WTC11 (cell line): ENCODE results near the gene PCBP3. TPM values are rescaled to one million over a fixed set of nuclear protein-coding genes. Genes with fewer than 3 reads are reported as not detected.

ENCODE experiments used
- ATAC-seq: fragments of 200-7000 bp; cut with Tn5 transposase; 2 replicates; pipeline ENCODE4 v1.10.0; 2021; ENCODE audit warnings: mild to moderate bottlenecking, moderate library complexity
- CTCF ChIA-PET: fragments of 300-600 bp; sonication (Branson Sonifier 250); formaldehyde crosslinking; loops from one replicate; lab custom pipeline; 2021; ENCODE audit warnings: antibody characterized with exemption; lab: Charles Lee
- POLR2A ChIA-PET: fragments of 350-600 bp; sonication (Branson Sonifier 250); formaldehyde crosslinking; loops from one replicate; lab custom pipeline; 2021; ENCODE audit warnings: antibody characterized with exemption; lab: Charles Lee
- DNase-seq: peaks from one replicate; pipeline ENCODE4 v3.0.0; 2021; ENCODE audit warnings: low spot score
- H3K27ac Mint-ChIP-seq: 2 replicates; pipeline ENCODE4 v1.8.0; 2021; ENCODE audit warnings: mixed read lengths
- H3K27me3 Mint-ChIP-seq: 2 replicates; pipeline ENCODE4 v1.8.0; 2021; ENCODE audit warnings: low read depth, mild to moderate bottlenecking, moderate library complexity, mixed read lengths
- H3K36me3 Mint-ChIP-seq: 2 replicates; pipeline ENCODE4 v1.8.0; 2021; ENCODE audit warnings: mixed read lengths
- H3K4me1 Mint-ChIP-seq: 2 replicates; pipeline ENCODE4 v1.8.0; 2022; ENCODE audit warnings: mixed read lengths
- H3K4me3 Mint-ChIP-seq: 2 replicates; pipeline ENCODE4 v1.8.0; 2021; ENCODE audit warnings: mild to moderate bottlenecking, moderate library complexity, mixed read lengths
- H3K9me3 Mint-ChIP-seq: 2 replicates; pipeline ENCODE4 v1.8.0; 2021; ENCODE audit warnings: mixed read lengths
- CREM ChIP-seq: sonication (generic); formaldehyde crosslinking; IDR thresholded peaks from 2 replicates; pipeline ENCODE4 v1.8.1; 2022; ENCODE audit warnings: mild to moderate bottlenecking, missing genetic modification reagents, moderate library complexity
- ETV6 ChIP-seq: sonication (generic); formaldehyde crosslinking; IDR thresholded peaks from 2 replicates; pipeline ENCODE4 v1.8.1; 2022; ENCODE audit warnings: mild to moderate bottlenecking, missing genetic modification reagents
- FOXK1 ChIP-seq: sonication (generic); formaldehyde crosslinking; IDR thresholded peaks from 2 replicates; pipeline ENCODE4 v1.8.0; 2022; ENCODE audit warnings: mild to moderate bottlenecking, moderate library complexity, missing genetic modification reagents
- GRHL2 ChIP-seq: fragments of 250-450 bp; sonication (Bioruptor Pico); IDR thresholded peaks from 2 replicates; pipeline ENCODE4 v1.8.0; 2022; ENCODE audit warnings: mild to moderate bottlenecking, moderate library complexity; ENCODE audit not compliant: insufficient replicate concordance, severe bottlenecking
- JUN ChIP-seq: sonication (generic); formaldehyde crosslinking; IDR thresholded peaks from 2 replicates; pipeline ENCODE4 v1.8.0; 2023; ENCODE audit warnings: mild to moderate bottlenecking, missing genetic modification reagents
- NFE2L1 ChIP-seq: sonication (generic); formaldehyde crosslinking; IDR thresholded peaks from 2 replicates; pipeline ENCODE4 v1.8.1; 2023; ENCODE audit warnings: missing genetic modification reagents
- NFYB ChIP-seq: sonication (generic); formaldehyde crosslinking; conservative IDR thresholded peaks from 2 replicates; pipeline ENCODE4 v1.8.0; 2022; ENCODE audit warnings: low read depth, missing genetic modification reagents
- NR2C2 ChIP-seq: sonication (generic); formaldehyde crosslinking; IDR thresholded peaks from 2 replicates; pipeline ENCODE4 v1.8.0; 2022; ENCODE audit warnings: mild to moderate bottlenecking, missing genetic modification reagents
- ZNF219 ChIP-seq: sonication (generic); formaldehyde crosslinking; IDR thresholded peaks from 2 replicates; pipeline ENCODE4 v1.8.0; 2023; ENCODE audit warnings: missing genetic modification reagents, mild to moderate bottlenecking, borderline replicate concordance
- ZNF396 ChIP-seq: fragments of 250-450 bp; sonication (Bioruptor Pico); IDR thresholded peaks from 2 replicates; pipeline ENCODE4 v1.8.0; 2021; ENCODE audit warnings: mild to moderate bottlenecking, moderate library complexity, borderline replicate concordance
- ZNF423 ChIP-seq: fragments of 250-450 bp; sonication (Bioruptor Pico); IDR thresholded peaks from 2 replicates; pipeline ENCODE4 v2.1.2; 2022; ENCODE audit warnings: mild to moderate bottlenecking, moderate library complexity
- total RNA-seq: library from RNA; stranded (reverse); gene quantifications from 3 replicates; pipeline ENCODE4 v1.2.3, GENCODE V29; 2021
- TF ChIP-seq, protein P1 (sequence below): sonication (generic); formaldehyde crosslinking; IDR thresholded peaks from 2 replicates; pipeline ENCODE4 v1.8.0; 2022; ENCODE audit warnings: mild to moderate bottlenecking, missing genetic modification reagents
- TF ChIP-seq, protein P2 (sequence below): sonication (generic); formaldehyde crosslinking; IDR thresholded peaks from 2 replicates; pipeline ENCODE4 v1.8.1; 2022; ENCODE audit warnings: low read depth, missing genetic modification reagents, borderline replicate concordance
- TF ChIP-seq, protein P3 (sequence below): sonication (generic); formaldehyde crosslinking; IDR thresholded peaks from 2 replicates; pipeline ENCODE4 v1.8.0; 2023; ENCODE audit warnings: missing genetic modification reagents, mild to moderate bottlenecking, borderline replicate concordance
- TF ChIP-seq, protein P4 (sequence below): sonication (generic); formaldehyde crosslinking; IDR thresholded peaks from 2 replicates; pipeline ENCODE4 v1.8.1; 2023; ENCODE audit warnings: mild to moderate bottlenecking, missing genetic modification reagents, moderate library complexity
- TF ChIP-seq, protein P5 (sequence below): sonication (generic); formaldehyde crosslinking; IDR thresholded peaks from 2 replicates; pipeline ENCODE4 v1.8.1; 2023; ENCODE audit warnings: mild to moderate bottlenecking, missing genetic modification reagents
- TF ChIP-seq, protein P6 (sequence below): fragments of 200-600 bp; IDR thresholded peaks from 2 replicates; pipeline ENCODE4 v1.8.0; 2022; ENCODE audit warnings: antibody characterized with exemption
- TF ChIP-seq, protein P7 (sequence below): fragments of 250-450 bp; sonication (Bioruptor Pico); IDR thresholded peaks from 2 replicates; pipeline ENCODE4 v2.1.2; 2022; ENCODE audit warnings: mild to moderate bottlenecking, moderate library complexity

Gene PCBP3
- total RNA-seq, 1 experiment from 2014 or later: 8.5 TPM

DNA sequence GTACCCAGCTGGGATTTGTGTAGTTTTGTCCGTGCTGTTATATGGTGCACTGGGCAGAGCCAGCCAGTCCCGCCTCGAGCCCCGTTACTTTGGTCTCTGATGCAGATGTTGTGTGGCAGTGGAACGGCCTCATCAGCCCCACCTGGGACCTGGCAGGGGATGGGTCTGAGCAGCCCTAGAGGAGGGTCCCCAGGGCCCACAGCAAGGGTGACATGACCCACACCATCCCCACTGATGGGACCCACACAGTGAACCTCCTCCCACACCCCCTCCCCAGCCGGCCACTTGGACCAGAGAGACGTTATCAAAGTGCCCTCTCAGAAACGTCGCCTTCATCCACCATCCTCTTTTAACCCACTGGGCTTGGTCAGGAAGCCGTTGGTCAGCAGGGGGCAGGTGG is 42.0 kb upstream of the PCBP3 start:
- H3K4me1 Mint-ChIP-seq: no peaks in the 10 kb centered on the region
- ATAC-seq: no peak
- peaks cover 41% of the 10 kb centered on the region for H3K9me3 Mint-ChIP-seq
- H3K27me3 Mint-ChIP-seq: peaks cover 27% of the 10 kb centered on the region
- H3K4me3 Mint-ChIP-seq: no peak overlapping the region
- ChIA-PET CTCF (interaction anchor here (1.2 kb wide), 1 partner anchor 9 kb away, joined by 3 read pairs; no protein-coding TSS in a partner anchor), POLR2A (no interaction called here)
- DNase-seq: peak; percentile 4
- no peak overlapping the region for H3K27ac Mint-ChIP-seq
- TF ChIP-seq, protein P1, sequence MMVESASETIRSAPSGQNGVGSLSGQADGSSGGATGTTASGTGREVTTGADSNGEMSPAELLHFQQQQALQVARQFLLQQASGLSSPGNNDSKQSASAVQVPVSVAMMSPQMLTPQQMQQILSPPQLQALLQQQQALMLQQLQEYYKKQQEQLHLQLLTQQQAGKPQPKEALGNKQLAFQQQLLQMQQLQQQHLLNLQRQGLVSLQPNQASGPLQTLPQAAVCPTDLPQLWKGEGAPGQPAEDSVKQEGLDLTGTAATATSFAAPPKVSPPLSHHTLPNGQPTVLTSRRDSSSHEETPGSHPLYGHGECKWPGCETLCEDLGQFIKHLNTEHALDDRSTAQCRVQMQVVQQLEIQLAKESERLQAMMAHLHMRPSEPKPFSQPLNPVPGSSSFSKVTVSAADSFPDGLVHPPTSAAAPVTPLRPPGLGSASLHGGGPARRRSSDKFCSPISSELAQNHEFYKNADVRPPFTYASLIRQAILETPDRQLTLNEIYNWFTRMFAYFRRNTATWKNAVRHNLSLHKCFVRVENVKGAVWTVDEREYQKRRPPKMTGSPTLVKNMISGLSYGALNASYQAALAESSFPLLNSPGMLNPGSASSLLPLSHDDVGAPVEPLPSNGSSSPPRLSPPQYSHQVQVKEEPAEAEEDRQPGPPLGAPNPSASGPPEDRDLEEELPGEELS (CRISPR knock-in tag): no peak
- TF ChIP-seq, protein P2, sequence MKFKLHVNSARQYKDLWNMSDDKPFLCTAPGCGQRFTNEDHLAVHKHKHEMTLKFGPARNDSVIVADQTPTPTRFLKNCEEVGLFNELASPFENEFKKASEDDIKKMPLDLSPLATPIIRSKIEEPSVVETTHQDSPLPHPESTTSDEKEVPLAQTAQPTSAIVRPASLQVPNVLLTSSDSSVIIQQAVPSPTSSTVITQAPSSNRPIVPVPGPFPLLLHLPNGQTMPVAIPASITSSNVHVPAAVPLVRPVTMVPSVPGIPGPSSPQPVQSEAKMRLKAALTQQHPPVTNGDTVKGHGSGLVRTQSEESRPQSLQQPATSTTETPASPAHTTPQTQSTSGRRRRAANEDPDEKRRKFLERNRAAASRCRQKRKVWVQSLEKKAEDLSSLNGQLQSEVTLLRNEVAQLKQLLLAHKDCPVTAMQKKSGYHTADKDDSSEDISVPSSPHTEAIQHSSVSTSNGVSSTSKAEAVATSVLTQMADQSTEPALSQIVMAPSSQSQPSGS (CRISPR knock-in tag): no peak
- TF ChIP-seq, protein P3, sequence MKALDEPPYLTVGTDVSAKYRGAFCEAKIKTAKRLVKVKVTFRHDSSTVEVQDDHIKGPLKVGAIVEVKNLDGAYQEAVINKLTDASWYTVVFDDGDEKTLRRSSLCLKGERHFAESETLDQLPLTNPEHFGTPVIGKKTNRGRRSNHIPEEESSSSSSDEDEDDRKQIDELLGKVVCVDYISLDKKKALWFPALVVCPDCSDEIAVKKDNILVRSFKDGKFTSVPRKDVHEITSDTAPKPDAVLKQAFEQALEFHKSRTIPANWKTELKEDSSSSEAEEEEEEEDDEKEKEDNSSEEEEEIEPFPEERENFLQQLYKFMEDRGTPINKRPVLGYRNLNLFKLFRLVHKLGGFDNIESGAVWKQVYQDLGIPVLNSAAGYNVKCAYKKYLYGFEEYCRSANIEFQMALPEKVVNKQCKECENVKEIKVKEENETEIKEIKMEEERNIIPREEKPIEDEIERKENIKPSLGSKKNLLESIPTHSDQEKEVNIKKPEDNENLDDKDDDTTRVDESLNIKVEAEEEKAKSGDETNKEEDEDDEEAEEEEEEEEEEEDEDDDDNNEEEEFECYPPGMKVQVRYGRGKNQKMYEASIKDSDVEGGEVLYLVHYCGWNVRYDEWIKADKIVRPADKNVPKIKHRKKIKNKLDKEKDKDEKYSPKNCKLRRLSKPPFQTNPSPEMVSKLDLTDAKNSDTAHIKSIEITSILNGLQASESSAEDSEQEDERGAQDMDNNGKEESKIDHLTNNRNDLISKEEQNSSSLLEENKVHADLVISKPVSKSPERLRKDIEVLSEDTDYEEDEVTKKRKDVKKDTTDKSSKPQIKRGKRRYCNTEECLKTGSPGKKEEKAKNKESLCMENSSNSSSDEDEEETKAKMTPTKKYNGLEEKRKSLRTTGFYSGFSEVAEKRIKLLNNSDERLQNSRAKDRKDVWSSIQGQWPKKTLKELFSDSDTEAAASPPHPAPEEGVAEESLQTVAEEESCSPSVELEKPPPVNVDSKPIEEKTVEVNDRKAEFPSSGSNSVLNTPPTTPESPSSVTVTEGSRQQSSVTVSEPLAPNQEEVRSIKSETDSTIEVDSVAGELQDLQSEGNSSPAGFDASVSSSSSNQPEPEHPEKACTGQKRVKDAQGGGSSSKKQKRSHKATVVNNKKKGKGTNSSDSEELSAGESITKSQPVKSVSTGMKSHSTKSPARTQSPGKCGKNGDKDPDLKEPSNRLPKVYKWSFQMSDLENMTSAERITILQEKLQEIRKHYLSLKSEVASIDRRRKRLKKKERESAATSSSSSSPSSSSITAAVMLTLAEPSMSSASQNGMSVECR (CRISPR knock-in tag): no peak
- TF ChIP-seq GRHL2 (CRISPR knock-in tag) (no peak), FOXK1 (no peak), ZNF219 (CRISPR knock-in tag) (no peak), ZNF396 (CRISPR knock-in tag) (no peak), ETV6 (CRISPR knock-in tag) (no peak), NFE2L1 (CRISPR knock-in tag) (no peak), NFYB (CRISPR knock-in tag) (no peak), JUN (CRISPR knock-in tag) (no peak), CREM (no peak), ZNF423 (CRISPR knock-in tag) (no peak), NR2C2 (CRISPR knock-in tag) (no peak)
- TF ChIP-seq, protein P4, sequence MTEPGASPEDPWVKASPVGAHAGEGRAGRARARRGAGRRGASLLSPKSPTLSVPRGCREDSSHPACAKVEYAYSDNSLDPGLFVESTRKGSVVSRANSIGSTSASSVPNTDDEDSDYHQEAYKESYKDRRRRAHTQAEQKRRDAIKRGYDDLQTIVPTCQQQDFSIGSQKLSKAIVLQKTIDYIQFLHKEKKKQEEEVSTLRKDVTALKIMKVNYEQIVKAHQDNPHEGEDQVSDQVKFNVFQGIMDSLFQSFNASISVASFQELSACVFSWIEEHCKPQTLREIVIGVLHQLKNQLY: no peak
- TF ChIP-seq, protein P5, sequence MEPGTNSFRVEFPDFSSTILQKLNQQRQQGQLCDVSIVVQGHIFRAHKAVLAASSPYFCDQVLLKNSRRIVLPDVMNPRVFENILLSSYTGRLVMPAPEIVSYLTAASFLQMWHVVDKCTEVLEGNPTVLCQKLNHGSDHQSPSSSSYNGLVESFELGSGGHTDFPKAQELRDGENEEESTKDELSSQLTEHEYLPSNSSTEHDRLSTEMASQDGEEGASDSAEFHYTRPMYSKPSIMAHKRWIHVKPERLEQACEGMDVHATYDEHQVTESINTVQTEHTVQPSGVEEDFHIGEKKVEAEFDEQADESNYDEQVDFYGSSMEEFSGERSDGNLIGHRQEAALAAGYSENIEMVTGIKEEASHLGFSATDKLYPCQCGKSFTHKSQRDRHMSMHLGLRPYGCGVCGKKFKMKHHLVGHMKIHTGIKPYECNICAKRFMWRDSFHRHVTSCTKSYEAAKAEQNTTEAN (CRISPR knock-in tag): no peak
- TF ChIP-seq, protein P6, sequence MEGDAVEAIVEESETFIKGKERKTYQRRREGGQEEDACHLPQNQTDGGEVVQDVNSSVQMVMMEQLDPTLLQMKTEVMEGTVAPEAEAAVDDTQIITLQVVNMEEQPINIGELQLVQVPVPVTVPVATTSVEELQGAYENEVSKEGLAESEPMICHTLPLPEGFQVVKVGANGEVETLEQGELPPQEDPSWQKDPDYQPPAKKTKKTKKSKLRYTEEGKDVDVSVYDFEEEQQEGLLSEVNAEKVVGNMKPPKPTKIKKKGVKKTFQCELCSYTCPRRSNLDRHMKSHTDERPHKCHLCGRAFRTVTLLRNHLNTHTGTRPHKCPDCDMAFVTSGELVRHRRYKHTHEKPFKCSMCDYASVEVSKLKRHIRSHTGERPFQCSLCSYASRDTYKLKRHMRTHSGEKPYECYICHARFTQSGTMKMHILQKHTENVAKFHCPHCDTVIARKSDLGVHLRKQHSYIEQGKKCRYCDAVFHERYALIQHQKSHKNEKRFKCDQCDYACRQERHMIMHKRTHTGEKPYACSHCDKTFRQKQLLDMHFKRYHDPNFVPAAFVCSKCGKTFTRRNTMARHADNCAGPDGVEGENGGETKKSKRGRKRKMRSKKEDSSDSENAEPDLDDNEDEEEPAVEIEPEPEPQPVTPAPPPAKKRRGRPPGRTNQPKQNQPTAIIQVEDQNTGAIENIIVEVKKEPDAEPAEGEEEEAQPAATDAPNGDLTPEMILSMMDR: no peak
- TF ChIP-seq, protein P7, sequence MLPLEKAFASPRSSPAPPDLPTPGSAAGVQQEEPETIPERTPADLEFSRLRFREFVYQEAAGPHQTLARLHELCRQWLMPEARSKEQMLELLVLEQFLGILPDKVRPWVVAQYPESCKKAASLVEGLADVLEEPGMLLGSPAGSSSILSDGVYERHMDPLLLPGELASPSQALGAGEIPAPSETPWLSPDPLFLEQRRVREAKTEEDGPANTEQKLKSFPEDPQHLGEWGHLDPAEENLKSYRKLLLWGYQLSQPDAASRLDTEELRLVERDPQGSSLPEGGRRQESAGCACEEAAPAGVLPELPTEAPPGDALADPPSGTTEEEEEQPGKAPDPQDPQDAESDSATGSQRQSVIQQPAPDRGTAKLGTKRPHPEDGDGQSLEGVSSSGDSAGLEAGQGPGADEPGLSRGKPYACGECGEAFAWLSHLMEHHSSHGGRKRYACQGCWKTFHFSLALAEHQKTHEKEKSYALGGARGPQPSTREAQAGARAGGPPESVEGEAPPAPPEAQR: no peak
- peaks cover 25% of the 10 kb centered on the region for H3K36me3 Mint-ChIP-seq
